ENCODE measurements around the gene CORO1C. TPM values are rescaled to one million over a fixed set of nuclear protein-coding genes. Genes with fewer than 3 reads are reported as not detected.

The CORO1C gene
- total and polyA plus RNA-seq, 9 of the 15 experiments (the other 6 are each of a cell fraction or from before 2014, with no cell fraction given) = 55.2 to 280 (median 150) TPM

GRCh38 chr12:108731105-108731865 is at the start of gene CORO1C (continued):
- TF ChIP-seq CHD7 (IDR thresholded peaks at IDR 0.05; ENCODE audit: low read depth, low read length) (no peak), CBFA2T3 (IDR thresholded peaks at IDR 0.05) (no peak), ZNF311 (CRISPR knock-in tag; IDR thresholded peaks at IDR 0.05) (no peak), KAT2B (IDR thresholded peaks at IDR 0.05; ENCODE audit: low read depth, low read length) (no peak), NRF1 (conservative IDR thresholded peaks at IDR 0.05 in 1 of 2, IDR thresholded peaks at IDR 0.05 in 1 of 2) (peak; percentile 82 to 85), HNRNPK (IDR thresholded peaks at IDR 0.05; ENCODE audit: low read depth, low read length, poor library complexity, severe bottlenecking) (peak; percentile 30), TCF7 (IDR thresholded peaks at IDR 0.05; ENCODE audit: borderline replicate concordance) (0 out of 2 replicates have a peak, but pooled peaks have one; percentile 27), ZNF431 (CRISPR knock-in tag; IDR thresholded peaks at IDR 0.05) (no peak), MAX (CRISPR knock-in tag; IDR thresholded peaks at IDR 0.05) (peak; percentile 71), MTA3 (IDR thresholded peaks at IDR 0.05; ENCODE audit: borderline replicate concordance) (peak; percentile 60), EP300 (IDR thresholded peaks at IDR 0.05; ENCODE audit: low read length) (no peak; the same call in 1 of the 2 replicates), U2AF2 (optimal IDR thresholded peaks at IDR 0.05; ENCODE audit: low read depth, low read length) (no peak), POLR2H (tag; IDR thresholded peaks at IDR 0.05; ENCODE audit: low read depth) (no peak)
